ENCODE results near the gene FAM170A.

Gene FAM170A

GRCh38 chr5:119629339-119629738 lies at the start of gene FAM170A:
TSS of gene FAM170A (plus strand) at chr5:119629558. CDS start at chr5:119629769, 211 bp downstream.
- Histone ChIP-seq H3K4me3 (no peak within 1 kb of the TSS), H3K27ac (no peak within 1 kb of the TSS)

DNA sequence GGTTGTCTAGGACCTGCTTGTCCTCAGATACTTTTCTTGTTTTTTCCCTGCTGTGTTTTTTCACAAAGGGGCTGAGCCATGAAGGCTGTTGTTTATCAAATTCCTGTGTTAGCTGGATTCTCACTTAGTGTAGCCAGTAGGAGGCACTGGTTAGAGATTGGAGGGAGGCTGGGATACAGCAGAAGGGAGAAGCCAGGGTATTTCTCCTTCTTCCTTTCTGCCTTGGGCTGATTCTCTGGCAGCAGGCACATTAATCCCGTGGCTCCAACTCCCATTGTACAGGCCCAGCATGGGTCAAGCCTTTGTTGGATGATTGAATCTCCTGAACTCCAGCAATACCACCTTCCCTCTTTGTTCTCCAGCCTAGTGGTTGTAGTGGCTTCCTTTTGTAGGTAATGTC lies 46.4 kb upstream of the FAM170A start:
- no peak overlapping the region for H3K27ac ChIP-seq
- no peak overlapping the region for H3K4me3 ChIP-seq

GRCh38 chr5:119583684-119584083 lies 45.7 kb upstream of the FAM170A start:
- no peak overlapping the region for H3K27ac ChIP-seq
- H3K4me3 ChIP-seq: no peak overlapping the region

- H3K27ac ChIP-seq: no peak overlapping the region
- H3K4me3 ChIP-seq: no peak overlapping the region
These were observed 33.3 kb upstream of the FAM170A start for GRCh38 chr5:119596046-119596445.

- Histone ChIP-seq H3K27ac (no peak overlapping the region), H3K4me3 (no peak overlapping the region)
These were observed 31.5 kb upstream of the FAM170A start for GRCh38 chr5:119597728-119598298.

DNA sequence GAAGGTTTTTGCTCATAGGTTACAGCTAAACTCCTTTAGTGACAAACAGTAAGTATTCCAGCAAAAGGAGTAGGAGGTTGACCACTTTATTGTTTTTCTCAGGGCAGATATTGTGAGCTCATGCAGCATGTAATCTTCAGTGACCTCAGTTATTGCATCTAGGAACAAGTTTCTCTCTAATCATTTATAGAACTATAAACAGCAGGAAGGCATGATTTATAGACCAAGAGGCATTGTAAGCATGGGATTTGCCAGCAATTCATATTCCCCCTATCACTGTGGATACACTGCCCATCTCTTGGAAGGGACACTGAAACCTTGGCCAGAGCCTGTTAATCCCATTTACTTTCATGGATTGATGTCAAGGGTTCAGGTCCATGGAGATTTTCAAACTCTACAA lies 15.4 kb upstream of the FAM170A start:
- Histone ChIP-seq H3K27ac (no peak overlapping the region), H3K4me3 (no peak overlapping the region)

- Histone ChIP-seq H3K27ac (no peak overlapping the region), H3K4me3 (no peak overlapping the region)
These were observed 14.5 kb upstream of the FAM170A start for GRCh38 chr5:119614838-119615237.

- Histone ChIP-seq H3K27ac (no peak overlapping the region), H3K4me3 (no peak overlapping the region)
These were observed 3.3 kb upstream of the FAM170A start for GRCh38 chr5:119626086-119626485.

GRCh38 chr5:119630752-119631440 lies 1.5 kb downstream of the FAM170A start:
- Histone ChIP-seq H3K4me3 (no peak overlapping the region), H3K27ac (no peak overlapping the region)

- H3K4me3 ChIP-seq: no peak overlapping the region
These were observed 2.3 kb downstream of the FAM170A start for GRCh38 chr5:119631660-119632059.

DNA sequence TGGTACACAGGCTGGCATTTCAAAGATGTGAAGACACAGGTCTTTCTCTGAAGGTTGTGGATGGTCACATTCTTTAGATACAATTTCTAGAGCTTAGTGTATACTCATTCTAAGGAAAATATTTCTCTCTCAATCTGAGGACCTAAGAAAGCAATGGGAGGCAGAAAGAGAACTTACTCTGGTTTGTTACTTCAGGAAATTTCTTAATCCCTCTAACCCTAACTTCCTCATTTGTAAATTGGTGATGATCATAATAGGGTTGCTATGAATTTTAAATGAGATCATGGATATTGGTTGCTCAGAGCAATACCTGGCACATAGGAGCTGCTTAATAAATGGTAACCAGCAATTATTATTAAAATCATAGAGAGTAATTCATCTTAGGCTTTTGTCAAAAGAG lies 22.1 kb downstream of the FAM170A start:
- no peak overlapping the region for H3K27ac ChIP-seq
- H3K4me3 ChIP-seq: no peak overlapping the region

More at GRCh38 chr5:119631660-119632059, 2.3 kb downstream of the FAM170A start:
- H3K27ac ChIP-seq: no peak overlapping the region

- H3K27ac ChIP-seq: no peak overlapping the region
- H3K4me3 ChIP-seq: no peak overlapping the region
These were observed 25.7 kb downstream of the FAM170A start for GRCh38 chr5:119655061-119655460.

DNA sequence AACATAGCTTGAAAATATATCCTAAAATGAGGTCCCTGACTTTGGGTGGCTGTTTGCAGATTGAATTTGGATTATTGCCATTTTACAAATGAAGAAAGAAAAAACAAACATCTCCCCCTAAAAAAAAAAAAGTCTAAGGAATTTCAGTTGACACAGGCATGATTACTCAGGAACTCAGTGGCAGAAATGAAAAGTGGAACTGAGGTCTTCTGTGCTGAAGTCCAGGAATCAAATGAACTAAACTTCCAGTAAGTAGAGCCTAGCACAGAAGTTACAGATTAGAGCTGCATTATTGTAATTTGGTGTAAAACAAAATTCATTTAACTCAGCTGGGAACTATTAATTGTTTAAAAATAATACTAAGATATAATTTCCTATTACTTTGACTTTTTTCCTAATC lies 26.7 kb downstream of the FAM170A start:
- H3K4me3 ChIP-seq: no peak overlapping the region
- no peak overlapping the region for H3K27ac ChIP-seq

DNA sequence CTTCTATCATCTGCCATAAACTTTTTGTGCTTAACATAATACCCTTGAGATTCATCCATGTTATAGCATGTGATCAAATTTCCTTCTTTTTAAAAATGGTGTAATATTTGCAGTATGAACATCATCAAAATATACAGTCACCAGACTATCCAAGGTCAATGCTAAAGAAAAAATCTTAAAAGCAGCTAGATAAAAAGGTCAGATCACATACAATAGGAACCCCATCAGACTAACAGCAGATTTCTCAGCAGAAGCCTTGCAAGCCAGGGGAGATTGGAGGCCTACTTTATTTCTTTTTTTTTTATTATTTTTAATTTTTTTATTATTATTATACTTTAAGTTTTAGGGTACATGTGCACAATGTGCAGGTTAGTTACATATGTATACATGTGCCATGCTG lies 37.2 kb downstream of the FAM170A start:
- Histone ChIP-seq H3K4me3 (no peak overlapping the region), H3K27ac (no peak overlapping the region)

DNA sequence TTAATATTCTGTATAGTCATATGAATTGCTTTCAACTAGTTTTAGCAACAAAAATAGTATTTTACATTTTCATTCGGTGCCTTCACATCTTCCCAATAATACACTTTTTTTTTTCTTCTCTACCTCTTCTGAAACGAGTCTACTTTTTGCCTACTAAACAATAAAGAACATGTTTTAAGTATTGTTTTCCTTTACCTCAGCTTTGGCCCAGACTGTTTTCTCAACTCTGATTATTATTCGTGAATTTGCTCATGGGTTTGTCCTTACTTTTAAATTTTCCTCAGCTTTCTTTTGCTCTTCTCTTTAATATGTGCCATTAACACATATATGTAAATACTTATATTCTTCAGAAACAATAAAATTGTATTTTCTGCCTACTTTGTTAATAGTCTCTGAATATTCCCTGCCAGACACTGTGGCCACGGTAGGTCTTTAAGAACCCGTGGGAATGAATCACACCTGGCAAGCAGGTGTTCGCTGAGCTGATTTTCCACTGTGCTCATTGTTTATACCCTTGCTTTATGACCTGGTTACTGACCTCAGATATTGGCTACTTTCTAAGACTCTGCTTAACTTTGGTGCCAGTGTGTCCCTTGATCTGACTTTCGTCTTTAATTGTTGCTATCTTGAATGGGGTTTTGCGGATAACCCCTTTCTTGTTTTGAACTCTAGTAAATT lies 49.1 kb downstream of the FAM170A start:
- Histone ChIP-seq H3K4me3 (no peak overlapping the region), H3K27ac (no peak overlapping the region)

- no peak overlapping the region for H3K27ac ChIP-seq
These were observed 50.7 kb downstream of the FAM170A start for GRCh38 chr5:119680080-119680479.

GRCh38 chr5:119681734-119682133 lies 52.4 kb downstream of the FAM170A start:
- Histone ChIP-seq H3K27ac (no peak overlapping the region), H3K4me3 (no peak overlapping the region)

More at GRCh38 chr5:119680080-119680479, 50.7 kb downstream of the FAM170A start:
- H3K4me3 ChIP-seq: no peak overlapping the region

- Histone ChIP-seq H3K4me3 (no peak overlapping the region), H3K27ac (no peak overlapping the region)
These were observed 53.0 kb downstream of the FAM170A start for GRCh38 chr5:119682372-119682771.
